ENCODE measurements around the gene TENT5C.

Gene TENT5C

GRCh38 chr1:117634631-117635030 is 28.8 kb downstream of the TENT5C start:
- DNase-seq = no peak
- no peak for TF ChIP-seq CTCF (IDR thresholded peaks at IDR 0.05; ENCODE audit: low read depth, low read length)
- Histone ChIP-seq H3K9me3 (no peaks in the 10 kb centered on the region), H3K36me3 (no peaks in the 10 kb centered on the region), H3K4me1 (no peaks in the 10 kb centered on the region), H3K4me3 (ENCODE audit: low read depth, low read length) (no peak overlapping the region), H3K27me3 (peaks cover 6% of the 10 kb centered on the region; the same call in 1 of the 2 replicates)

DNA sequence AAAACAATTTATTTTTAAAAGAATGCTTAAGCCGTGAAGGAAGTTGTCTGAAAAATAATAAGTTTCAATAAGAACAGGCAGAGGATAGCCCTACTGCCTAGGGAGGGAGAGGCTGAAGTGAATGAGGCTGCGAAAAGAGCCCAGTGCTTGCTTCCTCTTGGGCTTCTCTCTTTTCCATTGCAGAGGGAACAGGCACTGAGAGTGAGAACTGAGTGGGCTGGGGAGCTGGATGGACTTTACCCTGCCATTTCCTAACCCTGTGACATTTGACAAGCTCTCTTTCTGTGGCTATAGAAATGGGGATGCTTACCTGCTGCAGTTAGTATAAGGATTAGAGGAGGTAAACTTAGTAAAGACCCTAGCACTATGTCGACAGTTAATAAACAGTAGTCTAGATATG is 30.0 kb downstream of the TENT5C start:
- no peaks in the 10 kb centered on the region for H3K36me3 ChIP-seq
- peaks cover 6% of the 10 kb centered on the region; the same call in 1 of the 2 replicates for H3K27me3 ChIP-seq
- H3K4me1 ChIP-seq = no peaks in the 10 kb centered on the region
- no peak for DNase-seq
- no peaks in the 10 kb centered on the region for H3K9me3 ChIP-seq
- no peak for TF ChIP-seq CTCF (IDR thresholded peaks at IDR 0.05; ENCODE audit: low read depth, low read length)
- H3K4me3 ChIP-seq (ENCODE audit: low read depth, low read length) = no peak overlapping the region

DNA sequence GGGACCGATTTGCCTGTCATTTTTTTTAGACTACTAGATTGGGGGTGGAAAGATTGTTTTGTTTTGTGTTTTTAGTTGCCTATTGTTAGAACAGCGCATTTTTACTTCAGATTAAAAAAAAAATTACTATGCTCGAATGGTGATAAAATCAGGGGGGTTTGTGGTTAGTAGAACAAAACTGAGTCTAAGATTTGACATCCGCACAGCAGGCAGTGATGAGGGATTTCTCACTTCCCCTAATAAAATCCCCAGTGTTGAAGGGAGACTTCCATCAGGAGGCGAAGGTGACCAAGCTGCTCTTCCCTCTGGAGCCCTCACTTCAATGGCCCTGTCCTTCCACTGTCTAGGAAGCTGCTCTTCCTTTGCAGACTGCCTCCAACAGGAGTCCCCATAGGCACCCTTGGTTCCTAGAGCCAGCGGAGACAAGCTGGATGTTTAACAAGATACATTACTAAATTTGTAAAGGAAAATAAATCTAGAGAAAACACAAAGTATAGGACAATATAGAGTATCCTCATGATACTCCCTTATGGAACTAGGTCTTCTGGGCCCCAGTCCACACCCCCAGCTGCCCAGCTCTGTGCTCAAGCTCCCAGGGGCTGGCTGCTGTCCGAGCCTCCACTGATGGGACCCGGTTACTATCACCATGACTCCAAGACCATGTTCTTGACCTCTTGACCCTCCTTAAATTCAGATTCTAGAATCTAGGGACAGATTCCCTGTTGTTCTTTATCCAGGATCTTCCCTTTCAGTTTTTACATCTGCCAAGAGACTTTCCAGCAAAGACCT is 31.0 kb downstream of the TENT5C start:
- no peak for DNase-seq
- Histone ChIP-seq H3K4me3 (ENCODE audit: low read depth, low read length) (no peak overlapping the region), H3K4me1 (no peaks in the 10 kb centered on the region), H3K36me3 (no peaks in the 10 kb centered on the region), H3K9me3 (no peaks in the 10 kb centered on the region), H3K27me3 (no peaks in the 10 kb centered on the region; the same call in 1 of the 2 replicates)
- TF ChIP-seq CTCF (IDR thresholded peaks at IDR 0.05; ENCODE audit: low read depth, low read length) = no peak

GRCh38 chr1:117638141-117638540 is 32.3 kb downstream of the TENT5C start:
- Histone ChIP-seq H3K9me3 (no peaks in the 10 kb centered on the region), H3K4me3 (ENCODE audit: low read depth, low read length) (no peak overlapping the region), H3K4me1 (no peaks in the 10 kb centered on the region), H3K27me3 (no peaks in the 10 kb centered on the region; the same call in 1 of the 2 replicates), H3K36me3 (no peaks in the 10 kb centered on the region)
- no peak for TF ChIP-seq CTCF (IDR thresholded peaks at IDR 0.05; ENCODE audit: low read depth, low read length)
- no peak for DNase-seq

GRCh38 chr1:117638759-117639158 is 32.9 kb downstream of the TENT5C start:
- no peak for DNase-seq
- H3K9me3 ChIP-seq = no peaks in the 10 kb centered on the region
- no peaks in the 10 kb centered on the region for H3K36me3 ChIP-seq
- no peaks in the 10 kb centered on the region for H3K27me3 ChIP-seq
- no peaks in the 10 kb centered on the region for H3K4me1 ChIP-seq
- H3K4me3 ChIP-seq (ENCODE audit: low read depth, low read length) = no peak overlapping the region
- TF ChIP-seq CTCF (IDR thresholded peaks at IDR 0.05; ENCODE audit: low read depth, low read length) = no peak

DNA sequence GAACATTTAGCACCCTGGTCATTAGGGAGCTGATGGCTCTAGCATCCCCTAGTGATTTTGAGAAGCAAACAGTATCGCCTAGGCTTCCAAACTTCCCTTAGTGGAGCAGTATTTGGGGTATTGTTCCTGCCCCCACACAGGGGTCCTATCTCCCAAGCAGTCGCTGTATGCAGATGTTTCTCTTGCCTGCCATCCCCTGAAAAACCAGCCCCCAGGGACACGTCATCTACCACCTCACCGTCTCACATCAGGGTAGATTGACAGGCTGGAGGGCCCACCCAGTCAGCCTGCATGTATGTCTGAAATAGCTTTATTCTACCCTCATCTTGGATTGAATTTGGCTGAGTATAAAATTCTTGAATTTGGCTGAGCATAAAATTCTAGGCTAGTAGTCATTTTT is 33.9 kb downstream of the TENT5C start:
- no peak for DNase-seq
- no peaks in the 10 kb centered on the region for H3K36me3 ChIP-seq
- H3K4me1 ChIP-seq = no peaks in the 10 kb centered on the region
- H3K4me3 ChIP-seq (ENCODE audit: low read depth, low read length) = no peak overlapping the region
- TF ChIP-seq CTCF (IDR thresholded peaks at IDR 0.05; ENCODE audit: low read depth, low read length) = no peak
- H3K9me3 ChIP-seq = no peaks in the 10 kb centered on the region
- no peaks in the 10 kb centered on the region for H3K27me3 ChIP-seq

Data from BE2C (cell line).